ENCODE data around the gene VAV1. TPM values are rescaled to one million over a fixed set of nuclear protein-coding genes. Genes with fewer than 3 reads are reported as not detected.
"Not testable (repeated sequence)": the region's sequence is repeated elsewhere in the genome, so short reads cannot be mapped to it uniquely, and the experiment has no call there.

VAV1 gene
- total RNA-seq, 1 experiment from 2014 or later, result 46.0 TPM

DNA sequence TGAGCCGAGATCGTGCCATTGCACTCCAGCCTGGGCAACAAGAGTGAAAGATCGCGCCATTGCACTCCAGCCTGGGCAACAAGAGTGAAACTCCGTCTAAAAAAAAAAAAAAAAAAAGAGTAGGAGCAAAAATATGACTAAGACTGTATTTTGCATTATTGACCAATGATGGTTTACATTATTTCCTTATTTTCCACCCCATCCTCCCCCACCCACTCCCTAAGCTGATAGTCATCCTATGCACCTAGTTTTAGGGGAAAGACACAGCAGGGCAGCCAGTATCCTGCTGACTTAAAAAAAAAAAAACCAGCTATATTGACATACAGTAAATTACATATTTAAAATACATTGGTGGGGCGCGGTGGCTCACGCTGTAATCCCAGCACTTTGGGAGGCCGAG, 25.1 kb downstream of the VAV1 start:
- H3K79me2 ChIP-seq (ENCODE audit: low read length), result peaks cover 76% of the 10 kb centered on the region
- no peak overlapping the region for H3K9ac ChIP-seq (ENCODE audit: low read length)
- no peak overlapping the region for H3K4me3 ChIP-seq (ENCODE audit: low read length)
- H3K36me3 ChIP-seq (ENCODE audit: insufficient read depth, low read length), result no peaks in the 10 kb centered on the region
- no peaks in the 10 kb centered on the region for H3K27me3 ChIP-seq (ENCODE audit: low read length)
- no peak overlapping the region for H2AFZ ChIP-seq (ENCODE audit: low read length)
- no peak for DNase-seq
- H3K4me1 ChIP-seq (ENCODE audit: low read length), result peaks cover 35% of the 10 kb centered on the region
- no peak overlapping the region for H3K27ac ChIP-seq (ENCODE audit: low read length)
- no peaks in the 10 kb centered on the region for H3K9me2 ChIP-seq (replicated peaks; ENCODE audit: insufficient read depth, low read length)
- no peaks in the 10 kb centered on the region for H3K9me3 ChIP-seq (ENCODE audit: low read length)
- H3K4me2 ChIP-seq (ENCODE audit: low read depth, low read length, poor library complexity, severe bottlenecking), result no peak overlapping the region
- peaks cover 5% of the 10 kb centered on the region; the same call in 1 of the 2 replicates for H4K20me1 ChIP-seq (ENCODE audit: insufficient read depth, low read depth, low read length)

DNA sequence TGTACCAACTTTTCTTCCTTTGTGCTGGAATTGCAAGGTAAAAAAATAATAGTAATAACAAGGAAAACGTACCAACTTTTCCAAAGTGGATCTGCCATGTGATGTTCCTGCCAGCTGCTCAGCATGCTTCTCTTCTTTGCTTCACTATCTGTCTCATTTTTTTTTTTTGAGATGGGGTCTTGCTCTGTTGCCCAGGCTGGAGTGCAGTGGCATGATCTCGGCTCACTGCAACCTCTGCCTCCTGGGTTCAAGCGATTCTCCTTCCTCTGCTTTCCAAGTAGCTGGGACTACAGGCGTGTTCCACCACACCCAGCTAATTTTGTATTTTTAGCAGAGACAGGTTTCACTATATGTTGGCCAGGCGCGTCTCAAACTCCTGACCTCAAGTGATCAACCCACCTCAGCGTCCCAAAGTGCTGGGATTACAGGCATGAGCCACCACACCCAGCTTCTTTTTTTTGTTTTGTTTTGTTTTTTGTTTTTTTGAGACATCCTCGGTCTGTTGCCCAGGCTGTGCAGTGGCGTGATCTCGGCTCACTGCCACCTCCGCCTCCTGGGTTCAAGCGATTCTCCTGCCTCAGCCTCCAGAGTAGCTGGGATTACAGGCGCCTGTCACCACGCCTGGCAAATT, 27.8 kb downstream of the VAV1 start:
- not testable (repeated sequence) for H3K36me3 ChIP-seq (ENCODE audit: insufficient read depth, low read length); H3K9me3 ChIP-seq (ENCODE audit: low read length); H3K9me2 ChIP-seq (replicated peaks; ENCODE audit: insufficient read depth, low read length); H3K27me3 ChIP-seq (ENCODE audit: low read length); H4K20me1 ChIP-seq (ENCODE audit: insufficient read depth, low read depth, low read length); DNase-seq; H2AFZ ChIP-seq (ENCODE audit: low read length)
- peak overlapping the region; percentile 83 for H3K4me3 ChIP-seq (ENCODE audit: low read length)
- H3K27ac ChIP-seq (ENCODE audit: low read length), result peak overlapping the region; percentile 99
- peak overlapping the region; percentile 97 for H3K4me2 ChIP-seq (ENCODE audit: low read depth, low read length, poor library complexity, severe bottlenecking)
- peaks cover 72% of the 10 kb centered on the region for H3K79me2 ChIP-seq (ENCODE audit: low read length)
- peaks cover 42% of the 10 kb centered on the region for H3K4me1 ChIP-seq (ENCODE audit: low read length)
- H3K9ac ChIP-seq (ENCODE audit: low read length), result peak overlapping the region; percentile 86

DNA sequence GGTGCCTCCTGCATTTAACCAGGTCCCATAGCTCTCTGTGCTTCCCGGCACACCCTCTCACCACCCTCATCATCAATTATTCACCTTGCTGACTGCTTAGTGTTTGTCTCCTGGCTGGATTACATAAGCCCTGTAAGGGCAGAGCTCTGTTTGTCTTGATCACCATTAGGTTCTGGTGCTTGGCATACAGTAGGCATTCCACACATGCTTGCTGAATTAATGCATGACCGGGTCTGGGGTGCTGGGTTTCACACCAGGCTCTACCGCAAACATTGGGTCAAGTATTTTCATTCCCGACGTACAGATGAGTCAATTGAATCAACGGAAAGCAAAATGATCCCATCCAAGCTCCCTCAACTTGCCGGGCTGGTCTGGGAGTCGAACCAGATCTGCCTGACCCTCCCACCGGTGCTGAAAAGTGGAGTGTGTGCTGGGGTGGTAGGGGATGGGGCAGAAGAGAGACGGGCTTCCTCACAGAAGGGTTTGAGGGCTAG, 28.5 kb downstream of the VAV1 start:
- Histone ChIP-seq H3K4me2 (ENCODE audit: low read depth, low read length, poor library complexity, severe bottlenecking) (peak overlapping the region; percentile 97), H3K4me3 (ENCODE audit: low read length) (peak overlapping the region; percentile 83), H2AFZ (ENCODE audit: low read length) (0 out of 2 replicates have a peak overlapping the region, but pooled peaks have one; percentile 48), H3K27ac (ENCODE audit: low read length) (peak overlapping the region; percentile 99), H3K9me3 (ENCODE audit: low read length) (no peaks in the 10 kb centered on the region), H3K9ac (ENCODE audit: low read length) (peak overlapping the region; percentile 86), H4K20me1 (ENCODE audit: insufficient read depth, low read depth, low read length) (peaks cover 5% of the 10 kb centered on the region; the same call in 1 of the 2 replicates), H3K27me3 (ENCODE audit: low read length) (no peaks in the 10 kb centered on the region), H3K4me1 (ENCODE audit: low read length) (peaks cover 42% of the 10 kb centered on the region), H3K36me3 (ENCODE audit: insufficient read depth, low read length) (0 out of 2 replicates have a peak, but pooled peaks cover 3% of the 10 kb centered on the region), H3K79me2 (ENCODE audit: low read length) (peaks cover 72% of the 10 kb centered on the region), H3K9me2 (replicated peaks; ENCODE audit: insufficient read depth, low read length) (no peaks in the 10 kb centered on the region)
- no peak for DNase-seq

GRCh38 chr19:6801485-6802086, 29.1 kb downstream of the VAV1 start:
- Histone ChIP-seq H2AFZ (ENCODE audit: low read length) (0 out of 2 replicates have a peak overlapping the region, but pooled peaks have one; percentile 48), H3K36me3 (ENCODE audit: insufficient read depth, low read length) (peaks cover 3% of the 10 kb centered on the region; the same call in 1 of the 2 replicates), H3K9me3 (ENCODE audit: low read length) (no peaks in the 10 kb centered on the region), H3K4me1 (ENCODE audit: low read length) (peaks cover 36% of the 10 kb centered on the region), H4K20me1 (ENCODE audit: insufficient read depth, low read depth, low read length) (peaks cover 1% of the 10 kb centered on the region; the same call in 1 of the 2 replicates), H3K4me3 (ENCODE audit: low read length) (peak overlapping the region; percentile 83), H3K4me2 (ENCODE audit: low read depth, low read length, poor library complexity, severe bottlenecking) (peak overlapping the region; percentile 97), H3K27me3 (ENCODE audit: low read length) (no peaks in the 10 kb centered on the region), H3K27ac (ENCODE audit: low read length) (peak overlapping the region; percentile 99), H3K9me2 (replicated peaks; ENCODE audit: insufficient read depth, low read length) (no peaks in the 10 kb centered on the region), H3K9ac (ENCODE audit: low read length) (peak overlapping the region; percentile 86), H3K79me2 (ENCODE audit: low read length) (peaks cover 72% of the 10 kb centered on the region)
- DNase-seq, result peak; percentile 97

DNA sequence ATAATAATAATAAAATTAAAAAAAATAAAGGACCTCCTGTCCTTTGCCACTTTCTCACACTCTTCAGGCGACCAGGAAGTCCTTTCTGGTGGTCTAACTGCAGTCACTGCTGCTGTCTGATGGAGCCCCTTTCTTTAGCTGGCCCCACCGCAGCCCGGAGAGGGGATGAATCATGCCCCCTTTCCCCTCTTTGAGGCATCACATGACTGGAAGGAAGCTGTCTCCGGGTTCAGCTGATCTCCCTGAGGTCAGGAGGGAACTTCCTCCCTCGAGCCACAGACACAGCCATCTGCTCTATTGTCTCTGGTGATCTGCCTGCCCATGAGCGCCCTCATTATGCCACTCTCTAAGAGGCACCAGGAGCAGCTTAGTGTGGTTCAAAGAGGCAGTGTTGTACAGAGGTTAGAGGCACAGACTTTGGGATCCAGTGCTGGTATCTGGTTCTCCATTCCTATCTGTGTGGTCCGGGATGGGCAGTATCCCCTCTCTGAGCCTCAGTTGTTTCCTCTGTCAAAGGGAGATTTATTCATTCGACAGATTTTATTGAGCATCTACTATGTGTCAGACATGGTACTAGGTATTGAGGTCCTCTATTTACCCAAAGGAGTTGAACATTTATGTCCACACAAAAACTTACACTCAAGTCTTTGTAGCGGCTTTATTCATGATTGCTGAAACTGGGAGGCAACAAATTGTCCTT, 30.0 kb downstream of the VAV1 start:
- Histone ChIP-seq H2AFZ (ENCODE audit: low read length) (no peak overlapping the region), H3K4me3 (ENCODE audit: low read length) (peak overlapping the region; percentile 56), H3K79me2 (ENCODE audit: low read length) (peaks cover 72% of the 10 kb centered on the region), H3K9ac (ENCODE audit: low read length) (peak overlapping the region; percentile 73), H3K27ac (ENCODE audit: low read length) (peak overlapping the region; percentile 99), H3K36me3 (ENCODE audit: insufficient read depth, low read length) (peaks cover 7% of the 10 kb centered on the region; the same call in 1 of the 2 replicates), H3K9me2 (replicated peaks; ENCODE audit: insufficient read depth, low read length) (no peaks in the 10 kb centered on the region), H3K4me1 (ENCODE audit: low read length) (peaks cover 33% of the 10 kb centered on the region), H4K20me1 (ENCODE audit: insufficient read depth, low read depth, low read length) (no peaks in the 10 kb centered on the region), H3K27me3 (ENCODE audit: low read length) (no peaks in the 10 kb centered on the region), H3K4me2 (ENCODE audit: low read depth, low read length, poor library complexity, severe bottlenecking) (peak overlapping the region; percentile 97), H3K9me3 (ENCODE audit: low read length) (no peaks in the 10 kb centered on the region)
- DNase-seq, result peak; percentile 90

DNA sequence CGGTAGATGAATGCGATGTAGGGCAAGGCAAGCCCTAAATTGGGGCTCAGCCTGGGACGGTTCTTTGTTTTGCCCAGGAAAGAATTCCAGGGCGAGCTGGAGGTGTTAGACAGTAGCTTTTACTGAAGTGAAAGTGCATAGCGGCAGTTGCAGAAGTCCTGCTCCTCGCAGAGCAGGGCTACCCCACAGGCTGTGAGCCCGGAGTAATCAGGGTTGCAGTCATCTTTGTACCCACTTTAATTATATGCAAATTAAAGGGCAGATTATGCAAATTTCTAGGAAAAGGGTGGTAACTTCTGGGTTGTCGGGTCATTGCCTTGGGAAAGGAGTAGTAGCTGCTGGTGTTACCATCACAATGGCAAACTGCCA, 30.5 kb downstream of the VAV1 start:
- H3K4me1 ChIP-seq (ENCODE audit: low read length), result peaks cover 33% of the 10 kb centered on the region
- peak; percentile 77 for DNase-seq
- peaks cover 69% of the 10 kb centered on the region for H3K79me2 ChIP-seq (ENCODE audit: low read length)
- H3K36me3 ChIP-seq (ENCODE audit: insufficient read depth, low read length), result peaks cover 7% of the 10 kb centered on the region; the same call in 1 of the 2 replicates
- H4K20me1 ChIP-seq (ENCODE audit: insufficient read depth, low read depth, low read length), result no peaks in the 10 kb centered on the region
- no peak overlapping the region for H2AFZ ChIP-seq (ENCODE audit: low read length)
- peak overlapping the region; percentile 73 for H3K9ac ChIP-seq (ENCODE audit: low read length)
- no peaks in the 10 kb centered on the region for H3K9me2 ChIP-seq (replicated peaks; ENCODE audit: insufficient read depth, low read length)
- H3K4me3 ChIP-seq (ENCODE audit: low read length), result peak overlapping the region; percentile 56
- no peaks in the 10 kb centered on the region for H3K27me3 ChIP-seq (ENCODE audit: low read length)
- H3K27ac ChIP-seq (ENCODE audit: low read length), result peak overlapping the region; percentile 99
- no peaks in the 10 kb centered on the region for H3K9me3 ChIP-seq (ENCODE audit: low read length)
- peak overlapping the region; percentile 97 for H3K4me2 ChIP-seq (ENCODE audit: low read depth, low read length, poor library complexity, severe bottlenecking)

DNA sequence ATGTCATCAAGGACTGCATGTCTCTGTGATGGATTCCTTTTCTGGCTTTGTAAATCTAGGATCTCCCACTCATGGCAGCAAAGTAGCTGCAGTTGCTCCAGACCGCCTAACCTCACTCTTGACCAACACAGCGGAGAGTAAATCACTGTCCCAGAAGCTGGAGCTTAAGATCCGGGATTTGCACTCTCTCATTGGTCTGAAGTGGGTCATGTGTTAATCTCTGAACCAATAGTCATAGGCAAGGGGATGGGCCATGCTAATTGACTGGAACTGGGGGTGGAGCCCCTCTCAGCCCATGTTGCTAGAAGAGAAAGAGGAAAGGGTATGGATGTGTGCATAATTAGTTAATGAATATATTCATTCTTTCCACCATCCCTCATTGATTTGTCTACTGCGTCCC, 34.0 kb downstream of the VAV1 start:
- Histone ChIP-seq H3K4me2 (ENCODE audit: low read depth, low read length, poor library complexity, severe bottlenecking) (no peak overlapping the region), H3K27me3 (ENCODE audit: low read length) (no peaks in the 10 kb centered on the region), H3K9ac (ENCODE audit: low read length) (no peak overlapping the region), H3K27ac (ENCODE audit: low read length) (no peak overlapping the region), H3K9me3 (ENCODE audit: low read length) (no peaks in the 10 kb centered on the region), H3K36me3 (ENCODE audit: insufficient read depth, low read length) (peaks cover 11% of the 10 kb centered on the region), H4K20me1 (ENCODE audit: insufficient read depth, low read depth, low read length) (no peaks in the 10 kb centered on the region), H3K9me2 (replicated peaks; ENCODE audit: insufficient read depth, low read length) (no peaks in the 10 kb centered on the region), H2AFZ (ENCODE audit: low read length) (no peak overlapping the region), H3K4me1 (ENCODE audit: low read length) (peaks cover 12% of the 10 kb centered on the region), H3K79me2 (ENCODE audit: low read length) (peaks cover 83% of the 10 kb centered on the region), H3K4me3 (ENCODE audit: low read length) (no peak overlapping the region)
- peak; percentile 66 for DNase-seq

GRCh38 chr19:6807291-6807690, 34.8 kb downstream of the VAV1 start:
- no peak overlapping the region for H3K4me2 ChIP-seq (ENCODE audit: low read depth, low read length, poor library complexity, severe bottlenecking)
- no peaks in the 10 kb centered on the region for H4K20me1 ChIP-seq (ENCODE audit: insufficient read depth, low read depth, low read length)
- H3K79me2 ChIP-seq (ENCODE audit: low read length), result peaks cover 90% of the 10 kb centered on the region
- H3K4me3 ChIP-seq (ENCODE audit: low read length), result no peak overlapping the region
- H3K4me1 ChIP-seq (ENCODE audit: low read length), result peaks cover 11% of the 10 kb centered on the region
- no peaks in the 10 kb centered on the region for H3K27me3 ChIP-seq (ENCODE audit: low read length)
- no peak overlapping the region for H3K9ac ChIP-seq (ENCODE audit: low read length)
- no peaks in the 10 kb centered on the region for H3K9me3 ChIP-seq (ENCODE audit: low read length)
- DNase-seq, result no peak
- H3K36me3 ChIP-seq (ENCODE audit: insufficient read depth, low read length), result peaks cover 11% of the 10 kb centered on the region
- no peak overlapping the region for H2AFZ ChIP-seq (ENCODE audit: low read length)
- H3K9me2 ChIP-seq (replicated peaks; ENCODE audit: insufficient read depth, low read length), result no peaks in the 10 kb centered on the region
- no peak overlapping the region for H3K27ac ChIP-seq (ENCODE audit: low read length)
